ENCODE data around the gene PACSIN1. TPM values are rescaled to one million over a fixed set of nuclear protein-coding genes. Genes with fewer than 3 reads are reported as not detected.

PACSIN1 gene
- total and polyA plus RNA-seq, 12 donors: 0.77 to 11.2 (median 5.9) TPM

DNA sequence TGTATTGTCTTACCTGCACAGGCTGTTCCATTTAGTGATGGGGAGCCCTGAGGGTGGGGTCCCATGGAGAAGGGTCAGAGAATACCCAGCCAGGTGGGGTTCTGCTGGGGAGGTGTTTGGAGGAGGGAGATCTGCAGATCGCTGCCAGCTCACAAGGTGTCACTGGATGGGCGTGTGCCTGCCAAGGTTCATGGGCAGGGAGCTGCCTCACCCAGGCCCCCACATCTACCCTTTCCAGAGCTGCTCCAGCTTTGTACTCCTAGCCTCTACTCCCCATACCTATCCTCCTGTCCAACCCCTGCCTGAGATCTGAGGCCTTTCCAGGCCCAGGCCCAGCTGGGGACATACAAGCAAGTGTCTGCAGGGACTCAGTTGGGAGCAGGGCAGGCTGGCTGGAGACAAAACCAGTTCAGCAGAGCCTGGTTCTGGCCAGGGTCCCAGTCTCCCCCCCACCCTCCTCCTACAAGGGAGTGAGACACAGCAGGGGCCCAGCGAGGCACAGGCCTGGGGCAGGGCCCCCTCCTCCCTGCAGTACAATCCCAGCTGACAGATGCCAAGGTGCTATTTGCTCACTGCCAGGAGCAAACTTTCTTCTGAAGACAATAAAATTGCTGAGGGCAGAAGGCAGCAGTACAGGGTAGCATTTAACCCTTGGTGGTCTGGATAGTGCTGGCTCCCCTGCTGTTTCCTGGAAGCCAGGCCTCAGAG, 70.5 kb downstream of the PACSIN1 start:
- no peak for DNase-seq
- intact Hi-C loops (cut with DNase I): loop anchor here in 1 of 10 donors (5.0 kb wide), 1 partner anchor 66 kb away; no protein-coding TSS in a partner anchor
- no peak for ATAC-seq

DNA sequence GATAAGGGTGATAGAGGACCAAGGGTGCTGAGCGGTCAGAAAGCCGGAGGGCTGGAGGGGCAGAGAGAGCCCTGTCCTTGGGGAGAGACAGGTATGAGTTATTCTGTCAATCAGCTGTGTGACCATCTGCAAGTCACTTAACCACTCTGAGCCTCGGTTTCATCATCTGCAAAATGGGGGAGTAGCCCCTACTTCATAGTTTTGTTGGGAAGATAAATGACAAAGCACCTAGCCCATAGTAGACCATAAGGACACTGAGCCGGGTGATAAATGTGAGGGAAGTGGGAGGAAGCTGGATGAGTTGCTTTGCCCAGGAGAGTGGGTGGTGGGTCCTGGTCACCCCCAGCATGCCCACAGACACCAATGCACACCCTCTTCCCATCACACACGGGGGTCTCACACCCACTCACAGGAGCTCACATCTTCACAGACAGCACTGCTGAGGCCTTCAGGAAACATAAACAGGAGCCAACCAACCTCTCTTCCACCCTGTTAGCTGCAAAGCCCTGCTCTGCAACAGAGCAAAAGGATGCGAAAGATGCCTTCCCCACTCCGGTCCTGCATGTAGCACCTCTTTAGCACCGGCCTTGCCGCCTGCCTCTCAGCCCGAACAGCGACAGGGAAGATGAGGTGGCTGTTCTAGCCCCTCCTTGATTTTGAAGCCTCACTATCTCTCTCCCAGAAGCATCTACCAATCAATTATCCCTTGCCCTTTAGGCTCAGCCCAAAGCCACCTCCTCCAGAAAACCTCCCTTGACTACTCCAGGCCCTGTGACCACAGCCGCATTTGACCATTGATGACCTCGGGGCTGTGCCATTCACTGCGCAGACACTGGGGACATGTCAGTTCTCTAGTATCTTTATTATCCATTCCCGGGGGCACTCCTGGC, 71.3 kb downstream of the PACSIN1 start:
- WGBS, 2 donors: 85 to 86% methylated on average over 15 of the region's 15 CpGs
- Histone ChIP-seq H3K4me1 (no peaks in the 10 kb centered on the region), H3K27ac (no peak overlapping the region), H3K4me3 (no peak overlapping the region), H3K36me3 (no peaks in the 10 kb centered on the region), H3K9me3 (no peaks in the 10 kb centered on the region), H3K27me3 (no peaks in the 10 kb centered on the region)
- DNase-seq (no peak), ATAC-seq (no peak)
- intact Hi-C loops (cut with DNase I): loop anchor here in 1 of 10 donors (5.0 kb wide), 1 partner anchor 65 kb away; no protein-coding TSS in a partner anchor
- TF ChIP-seq, protein P1, sequence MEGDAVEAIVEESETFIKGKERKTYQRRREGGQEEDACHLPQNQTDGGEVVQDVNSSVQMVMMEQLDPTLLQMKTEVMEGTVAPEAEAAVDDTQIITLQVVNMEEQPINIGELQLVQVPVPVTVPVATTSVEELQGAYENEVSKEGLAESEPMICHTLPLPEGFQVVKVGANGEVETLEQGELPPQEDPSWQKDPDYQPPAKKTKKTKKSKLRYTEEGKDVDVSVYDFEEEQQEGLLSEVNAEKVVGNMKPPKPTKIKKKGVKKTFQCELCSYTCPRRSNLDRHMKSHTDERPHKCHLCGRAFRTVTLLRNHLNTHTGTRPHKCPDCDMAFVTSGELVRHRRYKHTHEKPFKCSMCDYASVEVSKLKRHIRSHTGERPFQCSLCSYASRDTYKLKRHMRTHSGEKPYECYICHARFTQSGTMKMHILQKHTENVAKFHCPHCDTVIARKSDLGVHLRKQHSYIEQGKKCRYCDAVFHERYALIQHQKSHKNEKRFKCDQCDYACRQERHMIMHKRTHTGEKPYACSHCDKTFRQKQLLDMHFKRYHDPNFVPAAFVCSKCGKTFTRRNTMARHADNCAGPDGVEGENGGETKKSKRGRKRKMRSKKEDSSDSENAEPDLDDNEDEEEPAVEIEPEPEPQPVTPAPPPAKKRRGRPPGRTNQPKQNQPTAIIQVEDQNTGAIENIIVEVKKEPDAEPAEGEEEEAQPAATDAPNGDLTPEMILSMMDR (IDR thresholded peaks at IDR 0.05): no peak

More for the DNA sequence above, 70.5 kb downstream of the PACSIN1 start:
- Histone ChIP-seq H3K4me3 (no peak overlapping the region), H3K4me1 (no peaks in the 10 kb centered on the region), H3K27me3 (no peaks in the 10 kb centered on the region), H3K9me3 (no peaks in the 10 kb centered on the region), H3K27ac (no peak overlapping the region), H3K36me3 (no peaks in the 10 kb centered on the region)
- TF ChIP-seq, protein P1 (IDR thresholded peaks at IDR 0.05): no peak
- 74 to 77% methylated on average over 3 of the region's 3 CpGs for WGBS, 2 donors

DNA sequence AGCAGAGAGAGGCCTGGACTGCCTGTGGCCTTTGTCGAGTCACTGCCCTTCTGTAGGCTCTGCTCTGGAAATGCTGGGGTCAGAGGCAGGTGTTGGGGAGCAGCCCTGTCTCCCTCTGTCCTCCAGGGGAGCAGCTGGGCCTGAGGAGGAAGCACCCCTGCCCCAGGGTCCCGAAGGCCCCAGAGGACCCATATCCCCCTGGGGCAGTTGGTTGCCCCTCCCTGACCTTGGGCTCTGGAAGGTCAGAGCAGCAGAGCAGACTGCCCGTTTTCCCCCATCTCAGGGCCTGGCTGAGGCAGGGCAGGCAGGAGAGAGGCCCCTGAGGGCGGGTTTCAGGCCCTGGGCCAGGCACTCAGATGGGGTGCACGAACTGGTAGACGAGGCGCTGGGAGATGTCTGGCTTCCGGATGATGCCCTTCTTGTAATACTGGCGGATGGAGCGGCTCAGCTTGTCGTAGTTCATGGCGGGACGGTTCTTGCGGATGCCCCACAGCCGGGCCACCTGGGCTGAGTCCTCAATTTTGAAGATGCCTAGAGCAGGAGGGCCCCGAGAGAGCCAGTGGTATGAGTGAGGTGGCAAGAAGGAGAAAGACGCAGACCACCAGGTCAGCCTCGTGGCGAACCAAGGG, 72.2 kb downstream of the PACSIN1 start:
- WGBS, 2 donors: 91 to 95% methylated on average over 19 of the region's 19 CpGs
- H3K36me3 ChIP-seq: no peaks in the 10 kb centered on the region
- H3K4me3 ChIP-seq: no peak overlapping the region
- no peaks in the 10 kb centered on the region for H3K9me3 ChIP-seq
- TF ChIP-seq, protein P1 (IDR thresholded peaks at IDR 0.05): no peak
- DNase-seq (no peak), ATAC-seq (no peak)
- H3K27ac ChIP-seq: no peak overlapping the region
- H3K27me3 ChIP-seq: no peaks in the 10 kb centered on the region
- H3K4me1 ChIP-seq: no peaks in the 10 kb centered on the region
- intact Hi-C loops (cut with DNase I): loop anchor here in 1 of 10 donors (5.0 kb wide), 1 partner anchor 64 kb away; no protein-coding TSS in a partner anchor

DNA sequence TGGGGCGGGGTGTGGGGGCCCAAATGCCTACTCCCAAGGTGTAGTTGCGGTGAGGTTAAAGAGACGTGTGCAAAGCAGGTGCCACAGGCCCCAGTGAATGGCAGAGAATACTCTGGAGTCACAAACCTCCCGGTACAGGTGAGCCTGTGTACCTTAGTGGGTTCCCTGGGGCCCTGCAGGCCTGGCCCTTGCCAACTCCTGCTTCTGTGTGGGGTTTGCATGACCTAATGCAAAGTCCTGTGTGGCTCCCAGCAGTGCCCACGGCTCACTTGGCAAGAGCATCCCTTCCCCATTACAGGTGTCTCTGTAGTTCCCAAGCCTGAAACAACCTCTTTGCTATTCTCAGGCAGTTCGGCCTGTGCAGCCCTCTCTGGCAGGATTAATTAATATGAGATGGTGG, 72.7 kb downstream of the PACSIN1 start:
- Histone ChIP-seq H3K4me3 (no peak overlapping the region), H3K9me3 (no peaks in the 10 kb centered on the region), H3K27ac (no peak overlapping the region), H3K36me3 (no peaks in the 10 kb centered on the region), H3K27me3 (no peaks in the 10 kb centered on the region), H3K4me1 (no peaks in the 10 kb centered on the region)
- WGBS, 2 donors: 91 to 94% methylated on average over 6 of the region's 6 CpGs
- DNase-seq (no peak), ATAC-seq (no peak)
- intact Hi-C loops (cut with DNase I): loop anchor here in 1 of 10 donors (5.0 kb wide), 1 partner anchor 64 kb away; no protein-coding TSS in a partner anchor
- TF ChIP-seq, protein P1 (IDR thresholded peaks at IDR 0.05): no peak
